K562 (cell line): Measurements from ENCODE around the gene MAP3K6. TPM values are rescaled to one million over a fixed set of nuclear protein-coding genes. Genes with fewer than 3 reads are reported as not detected.
A peak's percentile ranks its signal among the peaks of the same experiment; 100 is the strongest.

Experiments used
- ATAC-seq: fragments of 200-7000 bp; cut with Tn5 transposase; 3 replicates; pipeline ENCODE4 v1.9.1; 2020; ENCODE audit warnings: moderate library complexity
- BruUV-seq: library from RNA; stranded (reverse); fragments of 400-500 nt; replicated peaks from 2 replicates; lab custom pipeline; 2021; lab: Mats Ljungman, UMichigan
- CTCF ChIA-PET: fragments of 300-600 bp; formaldehyde crosslinking; extraction: SDS; loops from one replicate; lab custom pipeline; 2021; ENCODE audit warnings: low intra/inter-chr PET ratio; lab: Yijun Ruan, JAX
- POLR2A ChIA-PET: fragments of 300-600, 350-650 bp; sonication (Branson Sonifier 250); formaldehyde crosslinking; extraction: SDS; loops from one replicate; lab custom pipeline; 2021; ENCODE audit warnings: antibody characterized with exemption, inconsistent platforms; lab: Yijun Ruan, JAX
- DNase-seq, 4 experiments: peaks; one replicate each; pipeline versions ENCODE4 v3.0.0 to v3.0.0-alpha.2; 2011 to 2018; ENCODE audit warnings: low spot score in 3 of 4, mixed read lengths in 3 of 4; ENCODE audit errors: extremely low read depth in 1 of 4
- FAIRE-seq: peaks from 2 replicates; lab custom pipeline; 2011; peaks lifted over from hg19 to GRCh38; lab: Jason Lieb, UNC
- H2AFZ ChIP-seq: 2 replicates; pipeline ENCODE4 v1.6.0; 2011; ENCODE audit warnings: low read depth, low read length, control low read depth, inconsistent platforms
- H3K27ac ChIP-seq: fragments of 200-600 bp; 3 replicates; pipeline ENCODE4 v1.8.0; 2011; ENCODE audit warnings: low read depth, mild to moderate bottlenecking, control low read depth, inconsistent platforms, low read length, moderate library complexity, mixed read lengths; ENCODE audit errors: extremely low read depth
- H3K27me3 ChIP-seq, 2 experiments: fragments of 300-600 bp in 1 of 2; 2 replicates in 1 of 2; 3 replicates in 1 of 2; pipeline versions ENCODE4 v1.6.0 to v1.8.0; 2011; ENCODE audit warnings: inconsistent platforms in 2 of 2, low read length in 2 of 2, mild to moderate bottlenecking in 1 of 2, mixed read lengths in 1 of 2, moderate library complexity in 1 of 2; ENCODE audit not compliant: control insufficient read depth in 2 of 2, insufficient read depth in 2 of 2
- H3K36me3 ChIP-seq: fragments of 300-600 bp; 3 replicates; pipeline ENCODE4 v1.8.0; 2011; ENCODE audit warnings: mild to moderate bottlenecking, low read length, inconsistent platforms; ENCODE audit not compliant: control insufficient read depth, insufficient read depth
- H3K4me1 ChIP-seq, 2 experiments: fragments of 200-600 bp in 1 of 2; replicated peaks in 1 of 2; 2 replicates in 1 of 2; 3 replicates in 1 of 2; pipeline versions ENCODE4 v1.5.1 to v1.8.0; 2011; ENCODE audit warnings: inconsistent platforms in 2 of 2, low read length in 2 of 2, mild to moderate bottlenecking in 1 of 2, mixed read lengths in 1 of 2, moderate library complexity in 1 of 2; ENCODE audit not compliant: control insufficient read depth in 2 of 2, insufficient read depth in 2 of 2
- H3K4me2 ChIP-seq: 2 replicates; pipeline ENCODE4 v1.6.1; 2011; ENCODE audit warnings: low read length, control low read depth, inconsistent platforms, mixed read lengths; ENCODE audit not compliant: insufficient read depth
- H3K4me3 ChIP-seq: fragments of 200-600 bp; sonication (generic), shearing (Covaris generic); 2 replicates; pipeline ENCODE4 v1.5.1; 2016; ENCODE audit warnings: control low read depth, inconsistent platforms
- H3K79me2 ChIP-seq: fragments of 200-600 bp; 3 replicates; pipeline ENCODE4 v1.8.0; 2011; ENCODE audit warnings: low read length, inconsistent platforms; ENCODE audit not compliant: control insufficient read depth, insufficient read depth
- H3K9ac ChIP-seq, 2 experiments: 2 replicates each; pipeline versions ENCODE4 v1.6.0 to v1.6.1; 2011; ENCODE audit warnings: low read depth in 2 of 2, low read length in 2 of 2, control low read depth in 1 of 2, inconsistent platforms in 1 of 2, mild to moderate bottlenecking in 1 of 2, mixed read lengths in 1 of 2; ENCODE audit not compliant: insufficient read depth in 1 of 2
- H3K9me1 ChIP-seq: one replicate; pipeline ENCODE4 v1.6.0; 2011; ENCODE audit warnings: inconsistent platforms, mild to moderate bottlenecking, low read length, moderate library complexity; ENCODE audit not compliant: control insufficient read depth, insufficient read depth
- H3K9me3 ChIP-seq: replicated peaks from 2 replicates; pipeline ENCODE4 v1.5.1; 2011; ENCODE audit warnings: low read depth, low read length, inconsistent platforms; ENCODE audit not compliant: control insufficient read depth, insufficient read depth
- H4K20me1 ChIP-seq: replicated peaks from 2 replicates; pipeline ENCODE4 v1.6.1; 2011; ENCODE audit warnings: low read length, inconsistent platforms, mixed read lengths; ENCODE audit not compliant: control insufficient read depth, insufficient read depth
- BRF1 ChIP-seq: IDR thresholded peaks from 3 replicates; pipeline ENCODE4 v1.6.1; 2011; ENCODE audit warnings: borderline replicate concordance, mild to moderate bottlenecking; ENCODE audit not compliant: insufficient read length; ENCODE audit errors: extremely low read depth
- CHD2 ChIP-seq: IDR thresholded peaks from 2 replicates; pipeline ENCODE4 v1.6.1; 2011; ENCODE audit warnings: low read depth, low read length
- CXXC5 ChIP-seq: fragments of 250-450 bp; sonication (Bioruptor Pico); IDR thresholded peaks from 2 replicates; pipeline ENCODE4 v1.8.0; 2022; ENCODE audit warnings: inconsistent platforms, mild to moderate bottlenecking, moderate library complexity
- EGR1 ChIP-seq: fragments of 450-650 bp; conservative IDR thresholded peaks from 2 replicates; pipeline ENCODE4 v1.6.1; 2017; ENCODE audit warnings: mild to moderate bottlenecking
- ETV5 ChIP-seq: sonication (generic); formaldehyde crosslinking; IDR thresholded peaks from 2 replicates; pipeline ENCODE4 v1.4.0; 2020; ENCODE audit warnings: low read depth, mild to moderate bottlenecking, missing genetic modification reagents
- FIP1L1 ChIP-seq: fragments of 200-400 bp; formaldehyde crosslinking; IDR thresholded peaks from 2 replicates; pipeline ENCODE4 v1.6.1; 2018; ENCODE audit warnings: mild to moderate bottlenecking, low read depth, low read length; ENCODE audit not compliant: poor library complexity, severe bottlenecking
- HNRNPL ChIP-seq: fragments of 200-400 bp; formaldehyde crosslinking; IDR thresholded peaks from 2 replicates; pipeline ENCODE4 v1.6.1; 2017; ENCODE audit warnings: low read depth, mild to moderate bottlenecking, low read length
- POLR2G ChIP-seq: fragments of 200-400 bp; formaldehyde crosslinking; IDR thresholded peaks from 2 replicates; pipeline ENCODE4 v1.6.1; 2017; ENCODE audit warnings: low read depth, mild to moderate bottlenecking, antibody characterized with exemption, low read length, moderate library complexity
- RBFOX2 ChIP-seq: fragments of 200-400 bp; formaldehyde crosslinking; IDR thresholded peaks from 2 replicates; pipeline ENCODE4 v1.6.1; 2017; ENCODE audit warnings: low read depth, mild to moderate bottlenecking, low read length, moderate library complexity
- YBX1 ChIP-seq: fragments of 450-650 bp; IDR thresholded peaks from 2 replicates; pipeline ENCODE4 v1.7.1; 2016; ENCODE audit warnings: mild to moderate bottlenecking
- ZFX ChIP-seq: sonication (generic); formaldehyde crosslinking; IDR thresholded peaks from 2 replicates; pipeline ENCODE4 v1.8.0; 2022; ENCODE audit warnings: mild to moderate bottlenecking, missing genetic modification reagents, moderate library complexity
- ZNF146 ChIP-seq: IDR thresholded peaks from one replicate; pipeline ENCODE4 v1.6.1; 2018; ENCODE audit warnings: missing compliant biosample characterization; ENCODE audit not compliant: unreplicated experiment
- WGBS: fragments of 100-300 bp; shearing (Covaris generic); methylation state at CpG from one replicate; pipeline ENCODE4 v1.1.6; 2016; ENCODE audit warnings: low coverage, mixed read lengths; ENCODE audit not compliant: insufficient coverage; ENCODE audit errors: missing lambda C conversion rate; 5-methylcytosine and 5-hydroxymethylcytosine counted together
- in situ Hi-C: fragments of 300-500 bp; cut with MboI; formaldehyde crosslinking; loops from 4 replicates; pipeline ENCODE4 v1.15.0; 2018; ENCODE audit warnings: inconsistent platforms, mixed read lengths
- intact Hi-C: fragments of 100-400 bp; cut with micrococcal nuclease; formaldehyde crosslinking; loops from 2 replicates; pipeline ENCODE4 v1.14.2; 2022
- polyA plus RNA-seq, 8 experiments: library from polyadenylated mRNA; depleted of rRNA in 4 of 8; stranded (reverse) in 5 of 8; unstranded in 3 of 8; fragments of >200 nt; fragmentation: Nextera tagmentation in 2 of 8; fragmentation: Illumina TruSeq in 1 of 8; extraction: Ambion mirVana in 2 of 8; extraction: Trizol in 1 of 8; gene quantifications; 2 replicates each; pipeline versions ENCODE4 v1.2.1 to v1.2.3, GENCODE V29; 2011 to 2014; ENCODE audit warnings: inconsistent platforms in 1 of 8, missing spikeins in 1 of 8
- total RNA-seq, 7 experiments: library from RNA; depleted of rRNA in 6 of 7; stranded (reverse); fragments of >200 nt in 6 of 7; fragmentation: Illumina TruSeq in 2 of 7; extraction: Trizol in 2 of 7; gene quantifications; 2 replicates each; pipeline versions ENCODE4 v1.2.1 to v1.2.3, GENCODE V29; 2011 to 2021; ENCODE audit warnings: low replicate concordance in 1 of 7
- TF ChIP-seq, protein P1 (sequence below), 2 experiments: IDR thresholded peaks in 1 of 2; conservative IDR thresholded peaks in 1 of 2; 2 replicates each; pipeline ENCODE4 v1.6.1; 2016; ENCODE audit warnings: low read depth in 2 of 2, mild to moderate bottlenecking in 1 of 2, missing compliant biosample characterization in 1 of 2, missing genetic modification characterization in 1 of 2, moderate library complexity in 1 of 2

The MAP3K6 gene
- total and polyA plus RNA-seq, 9 of the 15 experiments (the other 6 are each of a cell fraction or from before 2014, with no cell fraction given) = 0.99 to 21.9 (median 7.0) TPM

DNA sequence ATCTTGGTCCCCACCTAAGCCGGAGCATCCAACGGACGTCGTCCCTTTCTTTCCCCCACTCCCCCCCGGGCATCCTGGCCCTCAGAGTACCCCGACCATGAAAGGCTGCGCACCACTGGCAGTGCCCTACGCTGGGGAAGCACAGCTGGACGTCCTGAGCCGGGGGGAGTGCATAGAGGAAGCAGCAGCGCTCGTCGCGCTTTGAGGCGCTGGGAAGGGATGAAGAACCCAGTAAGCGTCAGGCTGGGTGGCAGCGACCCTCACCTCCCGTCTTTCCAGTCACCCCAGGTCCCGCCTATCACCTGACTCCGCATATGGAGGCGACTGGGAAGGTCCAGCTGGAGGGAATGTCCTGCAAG, 5.7 kb downstream of the MAP3K6 start (continued):
- TF ChIP-seq ZFX (CRISPR knock-in tag) (no peak), ETV5 (CRISPR knock-in tag) (no peak), RBFOX2 (peak; percentile 24; the same call in 1 of the 2 replicates)

DNA sequence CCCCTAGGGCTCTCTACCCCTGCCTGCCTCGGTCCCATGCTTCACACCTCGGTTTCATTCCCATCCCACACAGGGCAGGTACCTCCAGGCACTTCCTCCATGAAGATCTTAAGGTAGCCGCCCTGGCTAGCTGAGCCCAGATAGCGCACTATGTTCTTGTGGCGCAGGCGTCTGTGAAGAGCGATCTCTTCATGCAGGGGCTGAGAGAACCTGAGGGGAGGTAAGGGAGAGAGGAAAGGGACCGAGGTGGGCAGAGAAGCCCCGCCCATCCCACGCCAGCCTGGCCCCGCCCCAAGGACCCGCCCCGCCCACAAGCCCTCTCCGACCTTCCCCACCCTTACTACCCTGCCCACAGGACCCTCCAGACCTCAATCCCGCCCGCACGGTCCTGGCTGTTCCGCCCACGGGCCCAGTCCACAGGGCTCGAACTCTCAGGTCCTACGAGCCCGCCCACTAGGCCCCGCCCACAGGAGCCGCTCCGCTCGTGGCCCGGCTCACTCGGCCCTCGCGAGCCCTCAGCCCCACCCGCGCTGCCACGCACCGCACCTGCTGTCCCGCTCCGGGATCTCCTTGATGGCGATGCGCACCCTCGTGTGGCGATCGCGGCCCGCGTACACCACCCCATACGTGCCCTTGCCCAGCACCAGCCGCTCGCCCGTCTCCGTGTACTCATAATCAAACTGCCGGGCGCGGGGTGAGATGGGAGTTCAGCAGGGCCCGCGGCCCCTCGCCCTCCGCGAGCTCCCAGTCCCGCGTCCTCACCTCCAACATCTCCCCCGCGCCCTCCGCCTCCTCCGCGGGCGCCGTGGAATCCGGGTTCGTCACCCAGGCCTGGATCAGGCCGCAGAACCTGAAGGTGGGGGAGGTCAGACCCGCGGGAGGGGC, 6.4 kb downstream of the MAP3K6 start:
- WGBS = 40% methylated on average over 53 of the region's 71 CpGs
- Histone ChIP-seq H2AFZ (peak overlapping the region; percentile 86), H3K9me1 (no peaks in the 10 kb centered on the region), H3K79me2 (no peaks in the 10 kb centered on the region), H3K27ac (no peak overlapping the region), H3K4me2 (peak overlapping the region; percentile 68), H3K9me3 (no peaks in the 10 kb centered on the region), H3K27me3 (no peaks in the 10 kb centered on the region), H3K36me3 (peaks cover 12% of the 10 kb centered on the region; the same call in 2 of the 3 replicates), H3K4me3 (peak overlapping the region; percentile 30), H3K9ac (peak overlapping the region in 1 of 2 experiments; percentile 87; a peak in 2 of 4 replicates), H4K20me1 (peaks cover 10% of the 10 kb centered on the region; the same call in 1 of the 2 replicates), H3K4me1 (peaks cover 18 to 64% of the 10 kb centered on the region in 2 experiments)
- ChIA-PET POLR2A (interaction anchor here (0.6 to 0.9 kb wide), 3 partner anchors 10 to 75 kb away, joined by 3 to 5 read pairs (median 3); no protein-coding TSS in a partner anchor), CTCF (no interaction called here)
- no TSS peak for BruUV-seq
- intact Hi-C loops (loop anchor here (10.0 kb wide), 1 partner anchor 166 kb away; no protein-coding TSS in a partner anchor), in situ Hi-C loops (no loop called here)
- FAIRE-seq = peak; percentile 23
- ATAC-seq = peak; percentile 40
- DNase-seq = peak; percentile 50 to 87 (median 74)
- TF ChIP-seq, protein P1, sequence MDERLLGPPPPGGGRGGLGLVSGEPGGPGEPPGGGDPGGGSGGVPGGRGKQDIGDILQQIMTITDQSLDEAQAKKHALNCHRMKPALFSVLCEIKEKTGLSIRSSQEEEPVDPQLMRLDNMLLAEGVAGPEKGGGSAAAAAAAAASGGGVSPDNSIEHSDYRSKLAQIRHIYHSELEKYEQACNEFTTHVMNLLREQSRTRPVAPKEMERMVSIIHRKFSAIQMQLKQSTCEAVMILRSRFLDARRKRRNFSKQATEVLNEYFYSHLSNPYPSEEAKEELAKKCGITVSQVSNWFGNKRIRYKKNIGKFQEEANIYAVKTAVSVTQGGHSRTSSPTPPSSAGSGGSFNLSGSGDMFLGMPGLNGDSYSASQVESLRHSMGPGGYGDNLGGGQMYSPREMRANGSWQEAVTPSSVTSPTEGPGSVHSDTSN (CRISPR knock-in tag; IDR thresholded peaks at IDR 0.05; ENCODE audit: low read depth) = no peak
- TF ChIP-seq, protein P1 (tag; conservative IDR thresholded peaks at IDR 0.05; ENCODE audit: low read depth) = no peak
- TF ChIP-seq EGR1 (peak; percentile 38; the same call in 1 of the 2 replicates), HNRNPL (peak; percentile 80), CXXC5 (CRISPR knock-in tag) (0 out of 2 replicates have a peak, but pooled peaks have one; percentile 11), ZNF146 (CRISPR knock-in tag) (no peak), YBX1 (no peak), FIP1L1 (peak; percentile 37), CHD2 (peak; percentile 41), POLR2G (peak; percentile 53), BRF1 (no peak)
